Activated naive CD4-positive, alpha-beta T cell treated with anti-CD3 and anti-CD28 coated beads, Interleukin-2, amount 50 U/mL, for 72 hours (primary cell): ENCODE results near the gene GOLGA6D. TPM values are rescaled to one million over a fixed set of nuclear protein-coding genes. Genes with fewer than 3 reads are reported as not detected.
"Not testable (repeated sequence)": the region's sequence is repeated elsewhere in the genome, so short reads cannot be mapped to it uniquely, and the experiment has no call there.

ENCODE experiments used
- ATAC-seq, 2 donors: fragments of 150-1000 bp; cut with Tn5 transposase; 2 replicates each; pipeline ENCODE4 v1.10.0; 2021; ENCODE audit warnings: mild to moderate bottlenecking in 2 of 2, moderate library complexity in 2 of 2
- DNase-seq, 2 donors: peaks; one replicate each; pipeline ENCODE4 v3.0.0; 2021 to 2022; ENCODE audit warnings: low spot score in 2 of 2
- H3K27ac Mint-ChIP-seq, 2 donors: one replicate each; pipeline ENCODE4 v1.8.0; 2022; ENCODE audit warnings: mild to moderate bottlenecking in 2 of 2, mixed read lengths in 2 of 2
- H3K36me3 Mint-ChIP-seq, 2 donors: one replicate each; pipeline ENCODE4 v1.8.0; 2022; ENCODE audit warnings: mixed read lengths in 2 of 2
- H3K9me3 Mint-ChIP-seq, 2 donors: one replicate each; pipeline ENCODE4 v1.8.0; 2022; ENCODE audit warnings: mixed read lengths in 2 of 2
- total RNA-seq, 2 donors: library from RNA; stranded (reverse); gene quantifications; one replicate each; pipeline ENCODE4 v1.2.3, GENCODE V29; 2022

GOLGA6D gene, protein sequence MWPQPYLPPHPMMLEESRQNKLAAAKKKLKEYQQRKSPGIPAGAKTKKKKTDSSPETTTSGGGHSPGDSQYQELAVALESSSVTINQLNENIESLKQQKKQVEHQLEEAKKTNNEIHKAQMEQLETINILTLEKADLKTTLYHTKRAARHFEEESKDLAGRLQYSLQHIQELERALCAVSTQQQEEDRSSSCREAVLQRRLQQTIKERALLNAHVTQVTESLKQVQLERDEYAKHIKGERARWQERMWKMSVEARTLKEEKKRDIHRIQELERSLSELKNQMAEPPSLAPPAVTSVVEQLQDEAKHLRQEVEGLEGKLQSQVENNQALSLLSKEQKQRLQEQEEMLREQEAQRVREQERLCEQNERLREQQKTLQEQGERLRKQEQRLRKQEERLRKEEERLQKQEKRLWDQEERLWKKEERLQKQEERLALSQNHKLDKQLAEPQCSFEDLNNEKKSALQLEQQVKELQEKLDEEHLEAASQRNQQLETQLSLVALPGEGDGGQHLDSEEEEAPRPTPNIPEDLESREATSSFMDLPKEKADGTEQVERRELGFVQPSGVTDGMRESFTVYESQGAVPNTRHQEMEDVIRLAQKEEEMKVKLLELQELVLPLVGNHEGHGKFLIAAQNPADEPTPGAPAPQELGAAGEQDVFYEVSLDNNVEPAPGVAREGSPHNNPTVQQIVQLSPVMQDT
- total RNA-seq, result under 1 TPM in 1 of 2 donors, not detected in 1; 0.14 TPM

DNA sequence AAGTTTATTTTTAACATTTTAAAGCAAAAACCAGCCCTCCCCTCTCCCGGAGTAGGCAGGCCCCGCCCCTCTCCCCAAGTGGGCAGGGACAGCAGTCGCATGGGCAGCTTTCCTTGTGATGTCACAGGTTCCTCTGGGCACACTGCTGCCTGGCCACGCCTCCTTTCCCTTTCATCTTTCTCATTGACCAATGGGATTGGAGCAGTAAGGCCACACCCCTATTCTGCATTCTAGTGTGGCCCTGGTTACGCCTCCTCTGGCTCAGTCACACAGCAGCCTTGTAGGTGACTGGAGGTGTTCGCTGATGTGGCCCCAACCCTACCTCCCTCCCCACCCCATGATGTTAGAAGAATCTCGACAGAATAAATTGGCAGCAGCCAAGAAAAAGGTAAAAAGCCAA, at the start of gene GOLGA6D:
GOLGA6D (plus strand) TSS at position 264 of the 400 bp plus-strand sequence; CDS start at position 305, 41 bp downstream.
- H3K36me3 Mint-ChIP-seq, H3K9me3 Mint-ChIP-seq, DNase-seq, ATAC-seq, H3K27ac Mint-ChIP-seq: not testable (repeated sequence)

DNA sequence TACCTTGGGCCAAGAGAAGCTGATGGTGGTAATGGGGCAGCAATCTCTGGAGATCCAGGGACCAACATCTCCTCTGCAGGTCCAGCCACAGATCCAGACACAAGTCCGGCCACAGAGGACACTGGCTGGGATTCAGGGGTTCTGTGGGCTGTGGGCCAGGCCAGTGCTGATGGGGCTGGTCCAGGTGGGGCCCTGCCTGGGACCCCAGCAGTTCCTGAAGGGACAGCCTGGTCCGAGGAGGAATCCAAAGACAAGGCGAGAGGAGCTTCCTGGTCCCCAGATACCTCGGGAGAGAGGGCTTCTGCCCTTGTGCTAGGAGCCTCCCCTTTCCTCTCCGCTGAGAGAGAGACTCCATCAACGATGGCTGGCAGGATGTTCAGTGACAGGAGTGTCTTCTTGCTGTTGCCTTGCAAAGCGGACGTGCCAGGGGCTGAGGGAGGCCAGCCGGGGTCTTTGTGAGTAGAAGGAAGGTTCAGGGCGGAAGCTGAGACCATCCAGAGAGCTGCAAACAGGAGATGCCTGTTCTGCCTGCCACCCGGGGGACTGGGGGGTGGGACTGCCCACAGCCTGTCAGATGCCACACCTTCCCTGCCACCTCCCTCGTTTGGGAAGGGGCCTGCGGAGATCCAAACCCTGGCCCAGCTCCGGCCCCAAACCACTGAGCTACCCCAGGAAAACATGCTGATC, 49.0 kb upstream of the GOLGA6D start:
- no peak overlapping the region for H3K27ac Mint-ChIP-seq
- ATAC-seq (no peak), DNase-seq (peak in 1 of 2 donors; percentile 50)
- H3K36me3 Mint-ChIP-seq, result no peaks in the 10 kb centered on the region
- no peaks in the 10 kb centered on the region for H3K9me3 Mint-ChIP-seq

DNA sequence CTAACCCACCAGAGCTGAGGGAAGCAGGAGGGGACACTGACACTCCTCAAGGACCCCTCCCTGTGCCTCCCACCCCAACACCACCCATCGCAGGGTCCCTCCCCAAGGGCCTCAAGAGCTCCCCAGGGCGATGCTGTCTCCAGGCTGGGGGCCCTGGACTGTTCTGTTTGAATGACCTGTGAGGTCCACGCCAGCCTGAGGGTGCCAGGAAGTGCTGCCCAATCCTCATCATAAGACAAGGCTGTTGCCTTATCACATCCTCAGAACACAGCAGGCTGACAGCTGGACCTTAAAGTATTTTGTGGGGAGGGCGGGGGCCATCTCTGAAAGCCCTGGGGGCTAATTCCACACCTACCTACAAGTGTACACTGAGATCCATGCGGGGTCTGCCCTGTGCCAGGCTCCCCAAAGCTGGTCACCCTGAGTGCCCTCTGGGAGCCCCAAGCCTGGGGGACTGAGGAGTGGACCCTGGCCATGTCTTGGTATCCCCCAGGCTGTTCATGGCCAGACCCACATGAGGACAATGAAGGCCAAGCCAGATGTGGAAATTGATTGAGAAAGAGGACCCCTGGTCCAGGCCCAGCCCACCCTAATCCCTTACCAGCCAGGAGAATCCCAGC, 48.3 kb upstream of the GOLGA6D start:
- no peaks in the 10 kb centered on the region for H3K36me3 Mint-ChIP-seq
- peak in 1 of 2 donors; percentile 34 for DNase-seq
- H3K27ac Mint-ChIP-seq, result no peak overlapping the region

DNA sequence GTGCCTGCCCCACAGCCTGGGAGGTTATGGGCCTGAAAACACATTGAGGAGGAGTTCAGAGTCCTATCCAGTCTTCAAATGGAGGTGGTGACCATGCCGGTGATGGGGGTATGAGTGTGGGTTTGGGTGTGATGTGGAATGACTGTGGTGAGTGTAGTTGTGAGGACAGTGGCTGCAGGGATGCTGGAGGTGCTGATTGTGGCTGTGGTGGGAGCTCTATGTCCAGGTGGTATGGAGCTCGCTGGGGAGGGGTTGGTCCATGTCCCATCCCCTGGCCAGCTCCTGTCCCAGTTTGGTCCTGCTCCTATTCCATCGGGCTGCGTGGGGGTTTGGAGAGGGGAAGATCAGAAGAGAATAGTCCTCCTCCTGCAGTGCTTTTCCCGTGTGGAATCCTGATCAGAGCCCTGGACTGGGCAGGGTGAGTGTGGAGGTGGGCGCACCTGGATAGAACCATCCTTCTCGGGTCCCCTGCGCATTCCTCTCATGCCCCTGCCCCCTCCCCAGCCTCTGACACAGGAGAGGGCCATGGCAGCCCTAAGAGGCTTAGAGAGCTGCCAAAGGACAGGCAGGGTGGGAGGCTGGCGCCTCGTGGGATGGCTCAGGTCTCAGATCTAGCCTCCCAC, 47.5 kb upstream of the GOLGA6D start:
- peak in 1 of 2 donors; percentile 44 for DNase-seq
- no peak overlapping the region for H3K27ac Mint-ChIP-seq
- ATAC-seq, result no peak
- H3K36me3 Mint-ChIP-seq, result no peaks in the 10 kb centered on the region
- no peaks in the 10 kb centered on the region for H3K9me3 Mint-ChIP-seq

More for the DNA sequence above, 48.3 kb upstream of the GOLGA6D start:
- H3K9me3 Mint-ChIP-seq, result no peaks in the 10 kb centered on the region
- ATAC-seq, result no peak

DNA sequence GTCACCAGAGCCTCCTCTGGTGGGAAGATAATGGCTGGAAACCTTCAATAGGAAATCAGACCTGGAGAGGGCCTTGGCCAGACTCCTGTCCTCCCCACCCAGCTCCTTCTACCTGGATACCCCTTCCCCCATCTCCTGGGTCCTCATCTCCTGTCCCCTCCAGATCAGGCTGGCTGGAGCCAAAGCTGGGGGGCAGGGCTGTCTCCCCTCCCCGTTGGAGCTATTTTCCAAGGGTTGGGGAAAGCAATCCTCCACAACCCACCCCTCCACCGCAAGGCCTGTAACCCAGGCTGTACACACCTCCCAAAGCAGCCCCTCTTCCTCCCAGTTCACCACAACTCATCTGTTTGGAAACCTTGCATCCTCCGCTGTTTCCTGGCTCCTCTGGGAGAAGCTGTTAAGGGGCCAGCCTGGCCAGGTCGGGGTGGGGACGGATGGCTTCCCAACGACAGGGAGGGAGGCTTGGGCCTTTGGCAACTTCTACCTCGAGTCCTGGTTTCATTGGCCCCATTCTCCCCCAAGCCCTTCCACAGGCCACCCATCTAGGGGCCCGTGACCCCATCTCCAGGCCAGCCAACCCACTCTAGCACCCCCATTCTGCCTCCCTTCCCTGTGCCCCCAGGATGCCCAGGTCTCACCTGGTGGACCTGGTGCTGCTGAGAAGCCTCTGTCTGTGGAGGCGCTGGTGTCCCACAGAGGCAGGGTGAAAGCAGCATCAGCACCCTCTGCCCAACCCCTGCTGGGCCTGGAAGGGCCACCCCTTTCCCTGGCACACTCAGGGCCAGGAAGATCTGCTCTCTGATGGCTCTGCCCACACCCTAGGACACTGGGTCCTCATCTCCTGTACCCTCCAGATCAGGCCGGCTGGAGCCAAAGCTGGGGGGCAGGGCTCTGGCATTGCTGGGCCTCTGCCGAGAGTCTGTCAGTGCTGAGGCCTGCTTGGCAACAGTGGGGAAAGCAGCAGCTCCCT, 46.6 kb upstream of the GOLGA6D start:
- DNase-seq, result peak in 1 of 2 donors; percentile 35
- no peak for ATAC-seq
- Mint-ChIP-seq H3K27ac (no peak overlapping the region), H3K36me3 (no peaks in the 10 kb centered on the region), H3K9me3 (no peaks in the 10 kb centered on the region)

DNA sequence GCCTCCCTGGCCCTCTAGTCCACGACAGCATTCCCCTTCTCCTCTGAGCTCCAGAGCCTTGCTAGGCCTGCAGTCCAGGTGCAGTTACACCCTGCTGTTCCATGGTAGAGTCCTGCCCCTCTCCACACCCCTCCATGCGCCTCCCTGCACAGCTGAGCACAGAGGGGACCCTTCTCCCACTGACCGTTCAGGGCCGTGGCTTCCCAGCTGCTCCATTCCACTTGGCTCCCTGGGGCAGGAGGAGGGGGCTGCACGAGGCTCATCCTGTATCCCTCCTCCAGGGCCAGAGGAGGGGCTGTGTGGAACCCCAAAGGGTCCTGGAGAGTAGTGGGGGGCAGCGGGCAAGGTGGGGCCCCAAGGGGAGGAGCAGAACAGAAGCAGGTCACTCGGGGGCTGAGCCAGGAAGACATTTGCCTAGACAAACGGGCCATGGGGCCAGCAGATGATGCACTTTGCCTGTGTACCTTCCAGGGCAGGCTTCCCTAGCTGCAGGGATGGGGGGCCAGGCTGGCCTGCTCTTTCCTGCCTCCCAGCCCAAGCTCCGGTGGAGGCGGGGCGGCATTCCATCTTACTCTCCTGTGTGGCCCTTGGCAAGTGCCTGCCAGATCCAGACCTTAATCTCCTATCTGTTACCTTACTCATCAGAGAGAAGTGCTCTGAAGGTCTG, 45.2 kb upstream of the GOLGA6D start:
- no peaks in the 10 kb centered on the region for H3K36me3 Mint-ChIP-seq
- no peak for ATAC-seq
- no peaks in the 10 kb centered on the region for H3K9me3 Mint-ChIP-seq

DNA sequence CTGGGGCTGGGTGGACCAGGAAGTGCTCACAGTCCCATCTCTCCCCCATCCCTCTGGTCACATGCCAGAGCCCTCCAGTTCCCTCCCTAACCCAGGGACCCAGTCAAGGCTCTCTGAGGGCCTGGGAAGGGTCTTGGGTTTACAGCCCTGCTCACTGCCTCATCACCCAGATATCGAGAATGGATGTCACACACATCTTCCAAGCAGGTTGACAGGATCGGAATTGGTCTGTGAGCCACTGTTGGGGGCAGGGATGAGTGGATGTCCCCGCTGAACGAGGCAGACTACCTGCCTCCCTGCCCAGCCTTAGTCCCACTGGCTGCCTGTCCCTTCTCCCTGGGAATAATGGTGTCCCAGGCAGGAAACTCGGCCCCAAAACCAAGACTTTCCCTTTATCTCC, 44.5 kb upstream of the GOLGA6D start:
- Mint-ChIP-seq H3K36me3 (no peaks in the 10 kb centered on the region), H3K27ac (no peak overlapping the region), H3K9me3 (no peaks in the 10 kb centered on the region)
- DNase-seq (peak in 1 of 2 donors; percentile 50), ATAC-seq (no peak)

More for the DNA sequence above, 45.2 kb upstream of the GOLGA6D start:
- DNase-seq, result peak in 1 of 2 donors; percentile 38
- no peak overlapping the region for H3K27ac Mint-ChIP-seq

DNA sequence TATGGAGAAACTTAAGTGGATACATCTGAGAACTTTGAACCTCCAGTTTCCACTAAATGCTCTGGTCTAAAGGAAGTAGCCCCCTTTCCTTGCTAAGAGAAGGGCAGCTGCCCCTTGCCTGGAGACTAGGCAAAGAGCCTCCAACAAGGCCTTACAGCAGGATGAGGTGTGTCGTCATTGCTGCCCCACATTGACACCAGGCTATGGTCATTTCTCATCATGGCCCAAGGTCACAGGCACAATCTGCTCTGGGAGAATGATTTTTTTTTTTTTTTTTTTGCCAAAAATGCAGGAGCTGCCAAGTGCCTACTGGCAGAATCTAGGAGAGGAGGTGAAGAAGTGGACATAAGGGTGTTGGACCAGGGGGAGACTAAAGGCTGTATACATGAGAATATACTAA, 36.9 kb upstream of the GOLGA6D start:
- H3K27ac Mint-ChIP-seq, H3K36me3 Mint-ChIP-seq, DNase-seq, ATAC-seq, H3K9me3 Mint-ChIP-seq: not testable (repeated sequence)

DNA sequence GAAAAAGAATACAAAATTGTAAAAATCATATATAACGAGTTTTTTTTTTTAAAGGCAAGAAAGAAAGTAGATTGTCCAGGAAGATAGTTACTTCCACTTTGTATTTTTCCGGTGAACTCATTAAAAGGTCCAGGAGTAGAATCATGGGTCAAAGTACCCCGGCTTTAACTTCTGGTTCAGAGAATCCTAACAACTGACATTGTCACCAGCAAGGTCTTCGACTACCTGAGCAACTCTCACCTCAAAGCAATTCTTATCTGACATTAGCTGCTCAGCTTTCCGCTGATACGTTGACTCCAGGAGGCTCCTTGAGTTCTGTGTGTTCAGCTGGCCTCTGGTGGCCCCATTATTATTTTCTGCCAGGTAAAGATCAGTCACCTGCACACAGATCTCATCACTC, 33.6 kb upstream of the GOLGA6D start:
- not testable (repeated sequence) for H3K9me3 Mint-ChIP-seq, H3K27ac Mint-ChIP-seq, ATAC-seq, DNase-seq, H3K36me3 Mint-ChIP-seq

DNA sequence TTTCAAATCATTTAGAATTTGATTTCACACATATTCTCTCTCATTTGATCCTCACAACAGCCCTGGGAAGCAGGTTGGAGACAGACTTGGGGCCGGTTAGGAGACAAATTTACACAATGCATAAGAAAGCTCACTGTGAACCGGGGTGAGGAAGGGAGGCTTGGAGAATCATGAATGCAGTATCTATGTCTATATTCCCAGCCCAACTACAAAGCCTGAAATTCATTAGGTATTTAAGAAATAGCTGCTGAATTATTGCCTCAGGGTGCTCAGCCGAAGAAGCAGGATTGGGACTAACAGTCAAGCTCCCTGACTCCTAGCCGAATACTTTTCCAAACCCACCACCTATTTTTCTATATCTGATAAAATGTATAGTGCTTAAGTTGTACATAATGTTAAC, 32.9 kb upstream of the GOLGA6D start:
- DNase-seq, result no peak

DNA sequence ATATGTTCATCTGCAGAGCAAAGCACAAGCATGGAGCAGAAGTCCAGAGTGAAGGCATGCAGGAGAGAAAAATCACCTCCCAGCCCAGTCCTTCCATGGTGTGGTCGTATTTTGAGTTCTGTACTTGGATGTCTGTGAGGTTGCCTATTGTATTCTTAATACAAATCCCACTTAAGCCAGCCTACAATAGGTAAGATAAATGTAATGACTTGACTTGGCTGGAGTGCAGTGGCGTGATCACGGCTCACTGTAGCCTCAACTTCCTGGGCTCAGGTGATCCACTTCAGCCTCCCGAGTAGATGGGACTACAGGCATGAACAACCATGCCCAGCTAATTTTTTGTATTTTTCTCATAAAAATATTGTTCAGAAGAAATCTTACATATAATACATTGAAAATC, 31.3 kb upstream of the GOLGA6D start:
- not testable (repeated sequence) for H3K9me3 Mint-ChIP-seq, H3K27ac Mint-ChIP-seq, DNase-seq, ATAC-seq, H3K36me3 Mint-ChIP-seq

More for the DNA sequence above, 32.9 kb upstream of the GOLGA6D start:
- Mint-ChIP-seq H3K27ac (no peak overlapping the region), H3K36me3 (no peaks in the 10 kb centered on the region), H3K9me3 (no peaks in the 10 kb centered on the region)
- no peak for ATAC-seq

DNA sequence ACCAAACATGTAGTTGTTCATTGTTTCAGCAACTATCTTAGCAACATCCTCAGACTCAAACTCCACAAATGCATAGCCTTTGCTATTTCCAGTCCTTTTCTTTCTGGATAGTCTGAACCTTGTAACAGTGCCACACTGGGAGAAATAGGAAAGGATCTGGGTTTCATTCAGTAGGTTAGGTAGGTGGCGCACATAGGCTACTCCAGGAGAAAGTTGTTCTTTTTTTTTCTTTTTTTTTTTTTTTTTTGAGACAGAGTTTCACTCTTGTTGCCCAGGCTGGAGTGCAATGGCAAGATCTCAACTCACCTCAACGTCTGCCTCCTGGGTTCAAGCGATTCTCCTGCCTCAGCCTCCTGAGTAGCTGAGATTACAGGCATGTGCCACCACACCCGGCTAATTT, 30.4 kb upstream of the GOLGA6D start:
- DNase-seq, H3K9me3 Mint-ChIP-seq, ATAC-seq, H3K27ac Mint-ChIP-seq, H3K36me3 Mint-ChIP-seq: not testable (repeated sequence)

DNA sequence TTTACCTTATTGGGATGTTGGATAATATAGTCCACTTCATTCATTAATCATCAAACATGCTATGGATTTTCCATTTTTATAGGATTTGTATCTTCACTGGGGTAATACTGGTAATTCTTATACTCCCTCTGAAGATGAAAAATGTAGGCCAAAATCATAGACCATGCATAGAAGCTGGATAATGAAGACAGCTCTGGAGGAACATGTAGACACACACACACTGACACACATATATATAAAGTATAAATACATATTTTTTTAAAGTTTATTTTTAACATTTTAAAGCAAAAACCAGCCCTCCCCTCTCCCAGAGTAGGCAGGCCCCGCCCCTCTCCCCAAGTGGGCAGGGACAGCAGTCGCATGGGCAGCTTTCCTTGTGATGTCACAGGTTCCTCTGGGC, 24.6 kb upstream of the GOLGA6D start, which contains the start of gene GOLGA6C:
GOLGA6C (plus strand) TSS at position 301 of the 400 bp plus-strand sequence. CDS start 265 bp downstream, outside the sequence.
- ATAC-seq, H3K27ac Mint-ChIP-seq, H3K9me3 Mint-ChIP-seq, H3K36me3 Mint-ChIP-seq, DNase-seq: not testable (repeated sequence)

DNA sequence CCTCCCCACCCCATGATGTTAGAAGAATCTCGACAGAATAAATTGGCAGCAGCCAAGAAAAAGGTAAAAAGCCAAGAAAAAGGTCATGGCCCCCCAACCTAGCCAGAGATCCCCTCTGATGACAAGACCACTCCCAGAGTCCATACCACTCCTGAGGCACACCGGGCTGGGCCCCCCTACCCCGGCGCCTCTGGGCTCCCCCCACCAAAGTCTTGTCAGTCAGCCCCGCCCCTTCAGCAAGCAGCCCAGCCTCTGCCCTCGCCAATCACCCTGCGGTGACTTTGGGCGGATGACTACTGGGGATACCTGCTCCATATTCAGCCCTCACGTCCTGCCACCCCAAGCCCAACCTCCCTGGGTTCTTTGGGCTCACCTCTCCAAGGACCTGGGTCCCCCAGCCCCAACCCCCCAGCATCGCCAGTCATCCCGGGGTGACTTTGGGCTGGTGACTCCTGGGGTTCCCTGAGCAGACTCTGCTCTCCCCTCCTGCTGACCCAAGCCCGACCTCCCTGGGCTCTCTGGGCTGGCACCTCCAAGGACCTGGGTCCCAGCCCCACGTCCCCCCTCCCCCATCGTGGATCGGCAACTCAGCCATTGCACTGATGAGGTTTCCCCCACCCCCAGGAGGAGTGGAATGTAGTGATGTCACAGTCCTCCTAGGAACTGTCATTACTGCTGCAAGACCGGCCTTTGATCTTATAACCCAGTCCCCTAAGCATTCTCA, 23.9 kb upstream of the GOLGA6D start:
- not testable (repeated sequence) for H3K9me3 Mint-ChIP-seq, H3K27ac Mint-ChIP-seq, ATAC-seq, DNase-seq, H3K36me3 Mint-ChIP-seq
